ENCODE results near the gene TGFBR3. TPM values are rescaled to one million over a fixed set of nuclear protein-coding genes. Genes with fewer than 3 reads are reported as not detected.

TGFBR3 gene
- polyA plus RNA-seq, 1 experiment, result 8.2 TPM

GRCh38 chr1:91742848-91743292 is 143.1 kb downstream of the TGFBR3 start:
- CTCF ChIA-PET, result no interaction called here
- Histone ChIP-seq H3K36me3 (ENCODE audit: control insufficient read depth, insufficient read depth, low read length) (no peaks in the 10 kb centered on the region), H3K4me3 (ENCODE audit: low read depth, low read length) (no peak overlapping the region), H3K27me3 (ENCODE audit: control insufficient read depth, insufficient read depth, low read length) (no peaks in the 10 kb centered on the region)
- POLR2A ChIA-PET, result no interaction called here
- DNase-seq (ENCODE audit: low read depth), result no peak
- no peak for TF ChIP-seq CTCF (IDR thresholded peaks at IDR 0.05; ENCODE audit: insufficient read depth, low read depth, low read length)

- DNase-seq (ENCODE audit: low read depth), result no peak
- Histone ChIP-seq H3K27me3 (ENCODE audit: control insufficient read depth, insufficient read depth, low read length) (no peaks in the 10 kb centered on the region), H3K4me3 (ENCODE audit: low read depth, low read length) (no peak overlapping the region), H3K36me3 (ENCODE audit: control insufficient read depth, insufficient read depth, low read length) (no peaks in the 10 kb centered on the region)
- POLR2A ChIA-PET, result no interaction called here
- TF ChIP-seq CTCF (IDR thresholded peaks at IDR 0.05; ENCODE audit: insufficient read depth, low read depth, low read length), result no peak
- CTCF ChIA-PET, result interaction anchor here (1.3 kb wide), 1 partner anchor 10 kb away, joined by 3 read pairs; no protein-coding TSS in a partner anchor
Measured at GRCh38 chr1:91741906-91742305, 144.0 kb downstream of the TGFBR3 start.

- Histone ChIP-seq H3K36me3 (ENCODE audit: control insufficient read depth, insufficient read depth, low read length) (no peaks in the 10 kb centered on the region), H3K27me3 (ENCODE audit: control insufficient read depth, insufficient read depth, low read length) (no peaks in the 10 kb centered on the region), H3K4me3 (ENCODE audit: low read depth, low read length) (no peak overlapping the region)
- no peak for TF ChIP-seq CTCF (IDR thresholded peaks at IDR 0.05; ENCODE audit: insufficient read depth, low read depth, low read length)
- POLR2A ChIA-PET, result no interaction called here
- DNase-seq (ENCODE audit: low read depth), result no peak
- CTCF ChIA-PET, result interaction anchor here (1.3 kb wide), 1 partner anchor 11 kb away, joined by 3 read pairs; no protein-coding TSS in a partner anchor
Measured at GRCh38 chr1:91741301-91741700, 144.7 kb downstream of the TGFBR3 start.

- POLR2A ChIA-PET, result interaction anchor here (1.4 kb wide), 1 partner anchor 108 kb away, joined by 4 read pairs; no protein-coding TSS in a partner anchor
Measured at GRCh38 chr1:91737650-91738049, 148.3 kb downstream of the TGFBR3 start.

More at GRCh38 chr1:91737650-91738049, 148.3 kb downstream of the TGFBR3 start:
- Histone ChIP-seq H3K36me3 (ENCODE audit: control insufficient read depth, insufficient read depth, low read length) (no peaks in the 10 kb centered on the region), H3K27me3 (ENCODE audit: control insufficient read depth, insufficient read depth, low read length) (no peaks in the 10 kb centered on the region), H3K4me3 (ENCODE audit: low read depth, low read length) (no peak overlapping the region)
- no peak for TF ChIP-seq CTCF (IDR thresholded peaks at IDR 0.05; ENCODE audit: insufficient read depth, low read depth, low read length)
- no peak for DNase-seq (ENCODE audit: low read depth)
- CTCF ChIA-PET, result interaction anchor here (0.8 to 1.8 kb wide), 5 partner anchors 9 to 225 kb away, joined by 3 to 7 read pairs (median 4); no protein-coding TSS in a partner anchor
